NCI-H1930 (cell line): ENCODE data around the gene GRM8.

Experiments used
- DNase-seq, 2 experiments: peaks; one replicate each; lab custom pipeline; 2025; lab: John Stamatoyannopoulos, UW

The GRM8 gene

DNA sequence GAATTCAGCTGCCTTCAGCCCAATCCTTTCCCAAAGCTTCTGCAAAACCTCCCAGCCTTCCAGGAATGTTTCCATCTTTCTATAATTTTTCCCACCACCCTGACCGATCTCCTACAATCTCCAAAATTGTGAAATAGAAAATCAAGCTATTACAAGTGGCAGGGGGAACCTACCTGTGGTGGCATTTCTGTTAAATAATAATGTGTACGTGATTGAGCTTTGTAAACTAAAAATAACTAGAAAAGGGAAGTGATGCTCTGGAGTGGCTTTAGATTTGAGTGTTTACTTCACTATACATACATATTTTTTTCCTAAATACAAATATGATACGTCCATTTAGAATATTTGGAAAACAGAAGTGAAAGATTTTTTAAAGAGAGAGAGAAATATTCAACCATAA lies 593.6 kb downstream of the GRM8 start:
- no peak for DNase-seq

DNA sequence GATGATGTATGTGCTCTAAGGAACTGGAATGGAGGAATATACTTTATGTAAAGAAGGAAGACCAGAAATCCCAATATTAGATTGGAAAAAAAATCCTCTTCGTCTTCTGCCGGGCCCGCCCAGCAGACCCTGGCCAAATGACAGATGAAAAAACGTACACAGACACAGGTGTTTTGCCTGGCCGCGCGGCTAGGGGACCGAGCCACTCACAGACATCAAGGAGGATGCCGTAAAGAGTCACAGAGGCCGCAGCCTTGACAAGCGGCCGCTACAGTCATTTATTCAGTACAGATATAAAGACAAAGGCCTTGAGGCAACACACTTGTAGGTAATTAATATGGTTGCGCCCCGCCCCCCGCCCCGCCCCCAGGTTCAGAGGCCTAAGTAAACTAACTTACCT lies 594.1 kb downstream of the GRM8 start:
- DNase-seq: no peak

DNA sequence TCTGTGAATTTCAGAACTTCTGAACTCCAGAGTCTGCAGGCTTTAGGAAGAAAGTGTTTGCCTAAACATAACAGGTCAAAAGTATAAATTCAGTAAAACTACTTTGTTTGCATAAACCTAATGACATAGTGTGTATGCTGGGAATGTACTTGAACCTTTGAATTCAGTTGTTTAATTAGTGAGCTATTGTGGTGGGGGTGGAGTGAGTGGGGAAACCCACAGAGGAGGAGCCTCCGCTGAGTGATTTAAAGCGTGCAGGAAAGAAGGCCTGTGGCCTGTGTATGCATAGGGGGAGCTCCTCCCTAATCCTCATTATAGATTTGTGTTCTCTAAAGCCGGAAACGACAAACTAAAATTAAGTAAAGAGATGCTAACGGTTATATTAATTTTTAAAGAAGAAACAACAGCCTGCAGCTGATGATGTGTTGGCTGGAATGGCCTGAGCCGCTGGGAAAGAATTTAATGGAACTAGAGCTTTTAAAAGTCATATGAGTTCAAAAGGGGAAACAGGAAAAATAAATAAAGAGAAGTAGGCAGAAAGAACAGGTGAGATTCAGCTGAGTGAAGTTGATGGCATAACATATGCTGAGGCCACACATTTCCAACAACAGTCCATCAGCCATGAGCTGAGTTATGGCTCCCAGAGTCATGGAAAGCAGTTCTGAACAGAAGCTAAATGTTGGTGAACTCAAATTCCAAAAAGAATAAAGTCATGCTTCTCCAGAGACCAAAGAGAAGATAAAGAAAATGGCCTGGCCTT lies 595.0 kb downstream of the GRM8 start:
- no peak for DNase-seq

DNA sequence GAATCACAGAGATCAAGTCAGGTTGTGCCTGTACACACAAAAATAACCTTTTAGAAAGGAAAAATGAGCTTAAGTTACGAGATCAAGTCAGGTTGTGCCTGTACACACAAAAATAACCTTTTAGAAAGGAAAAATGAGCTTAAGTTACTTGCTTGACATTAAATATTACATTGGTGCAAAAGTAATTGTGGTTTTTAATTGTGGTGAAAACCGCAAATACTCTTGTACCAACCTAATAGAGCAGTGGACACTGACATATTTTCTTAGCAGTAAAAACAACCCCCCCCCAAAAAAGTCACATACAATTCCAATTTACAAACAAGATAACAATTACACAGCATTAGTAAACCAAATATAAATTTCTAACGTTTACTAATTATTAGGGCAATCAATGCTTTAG lies 595.6 kb downstream of the GRM8 start:
- DNase-seq: no peak

DNA sequence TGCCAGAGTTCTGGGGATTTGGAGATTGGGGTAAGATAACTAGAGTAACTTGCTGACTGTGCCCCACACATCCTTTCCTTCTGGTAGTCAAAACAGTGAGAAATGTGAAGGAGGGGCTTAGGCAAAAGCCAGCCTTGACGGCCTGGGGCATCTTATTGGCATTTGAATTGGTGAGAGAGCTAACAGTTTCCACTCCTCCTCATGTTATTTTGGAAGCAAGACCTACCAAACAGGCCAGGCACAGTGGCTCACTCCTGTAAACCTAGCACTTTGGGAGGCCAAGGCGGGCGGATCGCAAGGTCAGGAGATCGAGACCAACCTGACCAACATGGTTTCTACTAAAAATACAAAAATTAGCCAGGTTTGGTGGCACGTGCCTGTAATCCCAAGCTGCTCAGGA lies 596.6 kb downstream of the GRM8 start:
- no peak for DNase-seq

DNA sequence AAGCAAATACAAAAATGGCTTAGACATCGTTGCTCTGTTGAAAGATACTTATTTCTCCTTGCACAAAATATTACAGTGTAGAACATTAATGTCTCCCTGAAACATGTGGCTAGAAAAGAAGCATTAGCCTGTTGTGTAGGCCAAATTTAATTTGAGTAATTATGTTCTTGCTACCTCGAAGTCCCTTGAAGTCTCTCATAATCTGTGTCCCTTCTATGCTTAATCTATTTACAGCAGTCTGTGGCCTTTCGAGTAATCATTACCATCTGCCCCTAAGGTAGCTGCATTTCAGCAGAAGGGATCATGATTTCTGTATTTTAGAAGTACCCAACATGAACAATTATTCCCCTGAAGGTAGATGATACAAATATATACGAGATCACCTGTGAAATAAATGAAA lies 615.2 kb downstream of the GRM8 start:
- no peak for DNase-seq

DNA sequence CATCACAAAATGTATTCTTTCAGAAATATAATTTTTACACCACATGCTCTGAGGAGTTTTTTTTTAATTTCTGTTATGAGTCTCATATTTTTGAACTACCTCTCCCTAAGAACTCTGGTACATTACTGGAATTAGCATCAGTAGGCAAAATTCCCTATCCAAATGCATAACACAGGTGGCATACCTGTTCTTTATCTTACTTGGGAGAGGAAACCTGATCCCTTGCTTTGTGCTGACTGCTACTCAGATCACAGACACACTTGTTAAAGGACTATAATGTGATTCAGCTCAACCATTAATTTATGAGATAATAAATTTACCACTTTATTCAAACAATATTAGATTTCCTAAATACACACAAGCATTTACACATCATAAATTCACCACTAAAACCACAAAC lies 617.2 kb downstream of the GRM8 start:
- DNase-seq: peak in 1 of 2 experiments; percentile 17

DNA sequence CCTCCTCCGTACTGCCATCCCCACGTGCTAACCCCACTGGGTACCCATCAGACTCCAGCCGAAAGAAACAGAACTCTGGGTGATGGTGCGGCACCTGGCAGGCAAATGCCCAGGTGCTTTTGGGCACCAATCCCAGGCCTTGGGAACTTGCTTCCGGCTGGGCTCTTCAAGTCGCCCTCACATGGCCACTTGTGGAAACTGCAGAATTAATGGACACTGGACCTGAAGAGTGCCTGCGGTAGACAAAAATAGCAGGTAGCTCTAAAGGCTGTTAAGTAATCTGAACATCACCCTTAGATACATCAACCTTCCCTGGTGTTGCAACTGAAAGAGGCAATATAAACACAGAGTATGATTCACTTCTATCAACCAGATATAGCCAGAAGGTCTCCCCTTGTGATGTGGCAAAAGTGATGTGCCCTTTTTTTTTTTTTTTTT lies 644.4 kb downstream of the GRM8 start:
- no peak for DNase-seq

DNA sequence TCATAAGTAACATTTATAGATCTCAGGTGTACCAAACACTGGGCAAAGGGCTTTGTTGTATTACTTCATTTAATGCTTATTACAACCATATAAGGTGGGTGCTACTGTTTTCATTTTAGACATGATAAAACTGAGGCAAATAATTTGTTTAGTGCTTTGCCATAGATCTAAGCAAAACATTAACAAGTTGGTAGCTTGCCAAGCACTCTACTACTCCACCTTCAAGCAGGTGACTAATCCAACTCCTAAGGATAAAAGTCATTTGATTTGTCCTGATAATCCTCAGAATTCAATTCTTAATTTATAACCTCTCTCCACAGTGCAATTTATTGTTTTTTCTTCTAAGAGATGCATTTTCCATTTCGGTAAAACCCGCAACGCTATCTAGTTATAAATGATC lies 646.4 kb downstream of the GRM8 start:
- DNase-seq: no peak

DNA sequence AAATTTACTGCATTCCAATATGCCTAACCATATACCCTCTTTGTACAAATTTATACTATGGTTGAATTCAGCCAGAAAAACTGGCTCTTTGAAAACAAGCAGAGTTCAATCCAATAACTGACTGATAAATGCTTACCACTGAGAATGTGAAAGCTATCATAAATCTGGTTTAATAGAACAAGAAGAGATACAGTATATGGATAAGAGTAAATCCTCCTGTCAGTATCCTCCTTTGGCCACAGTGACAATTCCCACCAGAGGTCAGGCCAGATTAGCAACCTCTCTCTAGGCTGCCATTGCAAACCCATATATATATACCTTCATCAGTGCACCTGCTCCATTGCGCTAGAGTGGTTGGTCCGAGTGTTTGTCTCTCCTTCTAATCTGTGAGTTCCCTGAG lies 647.2 kb downstream of the GRM8 start:
- DNase-seq: no peak

DNA sequence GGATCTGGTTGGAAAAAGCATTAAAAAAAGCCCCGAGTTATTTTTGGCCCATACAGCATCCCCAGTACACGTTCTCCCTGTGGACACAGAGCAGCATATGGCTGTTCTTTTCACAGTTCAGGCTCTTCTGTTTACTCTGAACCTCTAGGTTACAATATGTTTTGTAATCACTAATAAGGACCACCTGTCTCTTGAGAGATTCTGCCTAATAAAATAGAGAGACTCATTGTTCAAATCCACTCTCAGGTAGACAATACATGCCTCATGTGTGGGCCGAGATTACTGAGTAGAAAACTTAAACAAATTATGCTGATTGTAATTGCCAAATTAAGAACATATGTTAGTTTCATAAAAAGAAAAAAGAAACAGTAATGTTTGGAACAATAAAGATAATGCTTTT lies 647.7 kb downstream of the GRM8 start:
- DNase-seq: peak; percentile 74 to 85

DNA sequence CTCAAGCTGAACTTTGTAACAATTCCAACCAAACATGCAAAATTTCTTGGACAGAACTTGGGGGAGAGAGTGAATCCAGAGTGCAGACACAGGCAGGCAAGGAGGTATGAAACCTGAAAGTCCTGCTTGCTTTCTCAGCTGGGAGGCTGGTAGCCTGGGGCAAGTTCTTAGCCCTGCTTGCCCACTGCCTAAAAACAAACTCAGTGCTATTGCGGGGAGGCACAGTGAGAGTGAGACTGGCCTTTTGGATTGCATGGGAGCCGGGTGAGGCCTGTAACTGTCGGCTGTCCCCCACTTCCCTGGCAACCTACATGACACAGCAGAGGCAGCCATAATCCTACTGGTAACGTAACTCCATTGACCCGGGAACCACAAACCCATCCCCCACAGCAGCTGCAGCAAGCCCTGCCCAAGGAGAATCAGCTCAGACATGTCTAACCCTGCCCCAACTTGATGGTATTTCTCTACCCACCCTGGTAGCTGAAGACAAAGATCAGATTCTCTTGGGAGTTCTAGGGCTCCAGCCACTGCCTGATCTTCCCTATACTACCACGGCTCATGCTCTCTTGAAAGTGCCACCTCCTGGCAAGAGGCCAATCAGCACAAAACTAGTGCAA lies 663.6 kb downstream of the GRM8 start:
- no peak for DNase-seq

DNA sequence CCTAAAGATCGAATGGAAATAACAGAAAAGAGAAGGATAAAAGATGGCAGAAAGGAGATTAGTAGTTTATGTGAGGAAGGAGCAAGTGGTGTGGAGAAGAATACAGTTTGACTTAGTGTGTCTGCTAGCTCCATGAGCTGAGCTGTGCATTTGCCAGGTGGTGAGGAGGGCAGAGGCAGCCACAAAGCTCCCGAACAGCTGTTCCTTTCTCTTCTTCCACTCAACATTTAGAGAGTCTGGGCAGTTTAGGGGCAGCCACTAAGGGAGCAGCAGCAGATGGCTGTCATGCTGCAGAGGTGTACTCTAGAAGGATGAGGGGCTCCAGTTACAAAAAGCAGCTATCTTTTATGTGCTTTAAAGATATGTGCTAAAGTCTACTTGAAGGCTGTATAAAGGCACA lies 674.4 kb downstream of the GRM8 start:
- no peak for DNase-seq

DNA sequence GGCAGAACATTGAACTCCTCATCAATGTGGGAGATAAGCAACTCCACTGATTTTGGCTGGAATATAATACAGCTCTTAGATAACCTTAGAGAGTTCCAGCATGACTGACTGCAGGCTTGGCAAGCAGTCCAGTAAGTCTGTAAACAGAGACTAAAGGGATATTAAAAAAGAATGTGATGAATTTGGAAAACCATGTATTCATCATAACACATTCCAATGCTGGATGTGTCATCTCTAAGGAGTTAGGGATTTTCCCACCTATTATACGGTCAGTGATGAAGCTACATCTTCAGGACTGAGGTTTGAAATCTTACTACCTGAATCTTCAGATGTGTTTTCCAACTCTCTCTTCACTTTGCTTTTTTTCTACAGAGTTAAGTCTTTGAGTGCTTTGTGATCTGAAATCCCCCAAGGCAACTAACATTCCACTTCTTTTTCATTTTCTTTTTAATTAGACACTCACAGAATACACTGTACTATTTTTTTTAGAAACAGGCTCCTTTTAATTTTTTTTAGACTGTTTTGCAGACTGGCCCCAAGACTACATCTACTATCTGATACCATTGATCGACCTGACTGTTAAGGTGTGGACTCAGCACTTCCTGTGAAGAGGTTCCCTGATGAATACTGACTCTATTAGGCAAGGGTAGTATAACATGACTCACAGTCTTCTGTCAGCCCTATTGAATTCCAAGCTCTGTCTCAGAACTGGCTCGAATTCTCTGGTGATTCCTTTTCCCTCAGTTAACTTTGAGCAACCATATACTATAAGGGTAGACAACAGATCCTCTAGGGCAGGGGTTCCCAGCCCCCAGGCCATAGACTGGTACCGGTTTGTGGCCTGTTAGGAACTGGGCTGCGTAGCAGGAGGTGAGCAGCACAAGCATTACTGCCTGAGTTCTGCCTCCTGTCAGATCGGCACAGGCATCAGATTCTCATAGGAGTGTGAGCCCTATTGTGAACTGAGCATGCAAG lies 678.2 kb downstream of the GRM8 start:
- DNase-seq: no peak

DNA sequence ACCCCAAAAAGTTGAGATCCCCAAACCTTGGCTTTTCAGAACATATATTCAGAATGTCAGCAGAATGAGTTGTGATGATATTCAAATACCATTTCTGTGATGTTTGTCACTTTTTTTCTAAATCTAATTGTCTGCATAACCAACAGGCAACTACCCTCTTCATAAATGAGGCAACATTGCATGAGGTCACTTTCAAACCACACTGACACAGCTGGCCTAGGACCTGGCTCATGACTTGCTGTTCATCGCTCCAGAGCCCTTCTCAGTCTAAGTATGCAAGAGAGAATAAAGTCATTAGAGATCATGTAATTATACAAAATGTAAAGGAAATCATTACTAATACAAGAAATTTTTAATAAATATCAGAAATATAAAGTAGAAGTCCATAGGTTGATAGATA lies 681.9 kb downstream of the GRM8 start:
- no peak for DNase-seq

DNA sequence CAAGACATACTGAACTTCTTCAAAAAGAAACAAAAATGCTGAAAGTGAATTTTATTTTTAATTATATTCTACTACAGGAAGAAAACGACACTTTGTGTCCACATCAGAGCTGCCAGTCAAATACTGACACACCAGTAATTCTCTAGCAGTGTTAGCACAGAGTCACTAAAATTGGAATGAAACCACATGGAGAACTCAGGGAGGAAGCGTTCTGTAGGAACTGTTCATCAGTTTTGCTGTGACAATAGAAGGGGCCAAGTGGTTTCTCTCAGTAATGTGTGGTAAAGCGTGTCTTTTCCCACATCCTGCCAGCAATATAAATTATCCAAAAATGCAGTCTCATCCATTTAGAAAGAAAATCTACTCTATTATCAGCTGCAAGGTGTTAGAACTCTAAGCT lies 683.3 kb downstream of the GRM8 start:
- DNase-seq: no peak

DNA sequence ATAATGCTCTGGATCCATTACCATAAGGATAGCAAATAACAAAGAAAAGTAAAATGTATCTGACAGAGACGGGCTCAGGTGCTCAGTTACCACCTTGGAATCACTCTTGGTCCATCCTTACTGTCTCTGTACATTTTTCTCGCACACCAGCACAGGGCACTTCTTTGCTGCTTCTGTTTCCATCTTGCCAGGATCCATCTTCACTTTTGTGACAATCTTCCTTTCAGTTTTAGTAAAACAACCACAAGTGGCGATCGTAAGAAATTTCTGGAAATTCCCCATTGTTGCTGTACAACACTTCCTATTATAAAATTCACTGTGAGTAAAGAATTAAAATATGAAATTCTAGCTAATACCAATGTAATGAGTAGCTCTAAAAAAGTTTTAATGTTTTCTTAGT lies 695.5 kb downstream of the GRM8 start:
- DNase-seq: no peak

DNA sequence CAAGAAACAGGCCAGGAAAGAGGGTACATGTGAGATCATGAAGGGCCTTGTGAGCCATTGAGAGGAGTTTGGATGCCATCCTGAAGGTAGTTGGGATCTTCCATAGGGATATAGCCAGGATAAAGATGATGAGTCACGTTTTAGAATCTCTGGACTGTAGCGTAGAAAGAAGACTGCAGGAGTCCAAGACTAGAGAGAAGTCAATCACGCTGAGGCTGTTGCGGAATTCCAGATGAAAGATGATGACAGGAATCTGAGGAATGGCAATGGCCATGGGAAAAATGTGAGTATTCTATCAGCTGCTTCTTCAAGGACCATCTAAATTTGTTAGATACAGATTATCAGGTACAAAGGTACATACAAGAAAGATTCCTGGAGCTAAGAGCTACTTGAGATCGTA lies 711.3 kb downstream of the GRM8 start:
- DNase-seq: no peak

DNA sequence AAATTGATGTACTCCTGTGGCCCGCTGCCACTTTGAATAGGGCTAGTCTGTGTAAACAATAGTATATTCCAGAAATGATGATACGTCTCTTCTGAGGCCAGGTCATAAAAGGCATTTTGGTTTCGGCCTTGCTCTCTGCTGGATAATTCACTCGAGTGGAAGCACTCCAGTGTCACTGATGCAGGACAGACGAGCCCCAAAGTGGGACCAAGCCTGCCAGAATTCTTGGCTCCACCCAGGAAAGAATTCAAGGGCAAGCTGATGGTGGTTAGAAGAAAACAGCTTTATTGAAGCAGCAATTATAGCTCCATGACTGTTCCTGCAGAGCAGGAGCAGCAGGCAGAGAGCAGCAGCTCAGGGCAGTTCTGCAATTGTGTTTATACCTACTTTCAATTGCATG lies 717.6 kb downstream of the GRM8 start:
- DNase-seq: no peak

DNA sequence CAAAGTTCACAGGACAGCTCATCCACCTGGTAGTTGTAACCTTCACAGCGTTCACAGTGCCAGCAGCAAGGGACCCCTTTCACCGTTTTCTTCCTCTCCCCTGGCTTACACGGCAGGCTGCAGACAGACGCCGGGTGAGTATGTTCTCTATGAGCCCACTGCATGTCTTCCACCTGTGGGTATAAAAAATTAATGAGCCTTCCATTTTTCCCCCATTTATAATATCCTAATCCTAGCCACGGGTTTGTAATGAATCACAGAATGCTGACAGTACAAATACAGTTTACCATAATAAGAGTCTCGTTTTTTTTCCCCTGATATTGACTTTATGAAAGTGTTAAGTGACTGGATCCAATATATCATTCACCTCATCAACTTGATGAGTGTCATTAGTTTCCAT lies 719.0 kb downstream of the GRM8 start:
- DNase-seq: no peak

DNA sequence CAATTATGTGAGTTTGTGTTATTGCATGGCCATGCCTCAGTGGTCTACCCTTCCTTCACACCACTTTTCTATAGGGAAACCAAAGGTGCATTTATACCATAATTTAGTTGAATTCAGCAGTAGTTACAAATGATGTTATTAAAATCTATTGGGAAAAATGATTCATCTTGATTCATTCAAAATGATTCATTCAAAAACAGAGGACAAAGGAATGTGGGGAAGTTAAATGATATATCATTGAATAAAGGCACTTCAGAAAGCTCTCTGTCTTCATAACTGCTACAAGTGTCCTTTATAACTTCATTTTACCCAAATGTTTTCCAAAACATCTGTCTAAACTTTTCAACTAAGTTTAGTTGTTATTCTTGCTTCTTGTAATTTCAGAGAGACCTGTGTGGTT lies 722.9 kb downstream of the GRM8 start:
- DNase-seq: no peak

DNA sequence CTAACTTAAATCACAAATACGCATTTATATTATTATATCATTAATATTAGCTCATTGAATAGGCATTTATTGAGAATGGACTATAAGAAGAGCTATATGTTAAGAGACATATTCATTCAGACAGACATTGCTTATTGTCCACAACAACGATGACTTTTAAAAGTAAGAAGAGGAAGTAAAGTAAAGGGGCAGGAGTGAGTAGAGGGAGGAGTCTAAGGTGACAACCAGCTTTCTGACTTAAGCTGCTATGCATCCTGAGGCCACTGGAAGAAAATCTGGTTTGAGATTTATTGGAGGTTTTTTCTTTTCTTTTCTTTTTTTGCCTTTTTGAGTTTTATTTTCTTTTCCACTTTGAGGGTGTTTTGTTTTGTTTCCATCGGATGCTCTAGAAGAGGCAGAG lies 723.5 kb downstream of the GRM8 start:
- no peak for DNase-seq

DNA sequence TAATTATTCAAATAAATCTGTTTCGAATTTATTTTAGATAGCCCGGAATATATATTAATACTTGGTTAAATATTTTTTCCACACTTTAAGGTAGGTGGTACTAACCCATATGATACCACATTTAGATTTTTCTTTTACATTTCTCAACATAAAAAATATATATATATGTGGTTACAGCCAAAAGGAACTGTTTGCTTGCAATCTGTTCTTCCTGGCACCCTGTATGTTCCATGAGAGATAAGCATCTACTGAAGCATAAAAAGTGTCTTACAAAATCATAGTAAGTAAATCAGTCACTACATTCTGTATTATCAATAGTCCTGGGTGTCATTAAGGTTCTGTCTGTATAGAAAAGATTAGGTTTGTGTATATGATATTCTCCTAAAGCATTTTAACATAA lies 726.8 kb downstream of the GRM8 start:
- no peak for DNase-seq
